Body of pancreas (tissue), 4 donors: ENCODE data around the gene TOB1. TPM values are rescaled to one million over a fixed set of nuclear protein-coding genes. Genes with fewer than 3 reads are reported as not detected.

Experiments used
- ATAC-seq: fragments of 150-250 bp; one replicate; pipeline ENCODE4 v1.9.1; 2016
- DNase-seq, 4 donors: peaks; one replicate each; pipeline ENCODE4 v3.0.0-alpha.2; 2019
- H3K27ac ChIP-seq, 4 donors: fragments of 200-600 bp; sonication (generic); 1 replicate in 3 of 4; 2 replicates in 1 of 4; pipeline versions ENCODE4 v1.5.1 to v1.6.1; 2016 to 2019; ENCODE audit warnings: mild to moderate bottlenecking in 1 of 4, mixed read lengths in 1 of 4, moderate library complexity in 1 of 4
- H3K27me3 ChIP-seq, 2 donors: fragments of 200-600 bp; sonication (generic); one replicate each; pipeline ENCODE4 v1.6.0; 2016; ENCODE audit warnings: mild to moderate bottlenecking in 1 of 2
- H3K36me3 ChIP-seq, 2 donors: fragments of 200-600 bp; sonication (generic); replicated peaks in 1 of 2; 2 replicates each; pipeline ENCODE4 v1.5.1; 2016; ENCODE audit warnings: low read depth in 2 of 2; ENCODE audit not compliant: insufficient read depth in 1 of 2
- H3K4me1 ChIP-seq: fragments of 200-600 bp; sonication (generic); one replicate; pipeline ENCODE4 v1.6.0; 2016
- H3K4me3 ChIP-seq, 2 donors: fragments of 200-600 bp; sonication (generic); 1 replicate in 1 of 2; 2 replicates in 1 of 2; pipeline ENCODE4 v1.5.1; 2016 to 2019
- H3K9me3 ChIP-seq, 3 donors: fragments of 200-600 bp; sonication (generic); 1 replicate in 2 of 3; 2 replicates in 1 of 3; pipeline ENCODE4 v1.5.1; 2016
- POLR2A ChIP-seq, 3 donors: fragments of 450-650 bp; IDR thresholded peaks; one replicate each; pipeline ENCODE4 v1.6.1; 2016; ENCODE audit warnings: antibody characterized with exemption in 3 of 3, mild to moderate bottlenecking in 2 of 3
- WGBS, 2 donors: methylation state at CpG; one replicate each; pipeline ENCODE4 v1.1.5; 2017; 5-methylcytosine and 5-hydroxymethylcytosine counted together
- intact Hi-C: fragments of 100-400 bp; cut with DNase I; formaldehyde crosslinking; loops from one replicate; pipeline ENCODE4 v1.15.1; 2023
- total RNA-seq, 2 donors: library from RNA; depleted of rRNA; stranded (reverse); fragments of >200 nt; gene quantifications; one replicate each; pipeline ENCODE4 v1.1.0, GENCODE V29; 2016
- TF ChIP-seq, protein P1 (sequence below), 7 experiments: fragments of 450-650 bp in 4 of 7; fragments of 200-600 bp in 3 of 7; sonication (generic) in 3 of 7; IDR thresholded peaks; one replicate each; pipeline ENCODE4 v1.5.1; 2016 to 2019; ENCODE audit warnings: antibody characterized with exemption in 7 of 7

TOB1 gene
- total RNA-seq, 2 donors from 2014 or later: 36.8 to 46.1 TPM

DNA sequence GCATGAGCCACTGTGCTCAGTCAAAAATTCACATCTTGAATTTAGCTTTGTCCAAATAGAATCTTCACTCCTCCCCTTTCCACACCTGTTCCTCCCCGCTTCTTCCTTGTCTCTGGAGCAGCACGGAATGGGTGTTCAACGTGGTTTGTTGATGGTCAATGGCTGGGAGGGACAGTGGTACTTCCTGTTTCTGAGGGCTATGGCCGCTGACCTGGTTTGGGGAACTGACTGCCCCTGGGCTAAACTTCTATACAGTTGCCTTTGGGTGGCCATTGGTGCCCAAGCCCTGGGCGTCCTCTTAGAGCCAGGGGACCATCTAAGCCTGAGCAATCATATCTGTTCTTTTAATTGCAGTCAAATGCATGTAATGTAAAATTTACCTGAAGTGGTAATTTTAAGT is 49.9 kb downstream of the TOB1 start:
- no peak overlapping the region for H3K27ac ChIP-seq
- H3K4me3 ChIP-seq: no peak overlapping the region
- WGBS, 2 donors: 86 to 92% methylated on average over 5 of the region's 5 CpGs
- ATAC-seq (no peak), DNase-seq (no peak)
- no peaks in the 10 kb centered on the region for H3K9me3 ChIP-seq
- TF ChIP-seq POLR2A (IDR thresholded peaks at IDR 0.05): no peak
- TF ChIP-seq, protein P1, sequence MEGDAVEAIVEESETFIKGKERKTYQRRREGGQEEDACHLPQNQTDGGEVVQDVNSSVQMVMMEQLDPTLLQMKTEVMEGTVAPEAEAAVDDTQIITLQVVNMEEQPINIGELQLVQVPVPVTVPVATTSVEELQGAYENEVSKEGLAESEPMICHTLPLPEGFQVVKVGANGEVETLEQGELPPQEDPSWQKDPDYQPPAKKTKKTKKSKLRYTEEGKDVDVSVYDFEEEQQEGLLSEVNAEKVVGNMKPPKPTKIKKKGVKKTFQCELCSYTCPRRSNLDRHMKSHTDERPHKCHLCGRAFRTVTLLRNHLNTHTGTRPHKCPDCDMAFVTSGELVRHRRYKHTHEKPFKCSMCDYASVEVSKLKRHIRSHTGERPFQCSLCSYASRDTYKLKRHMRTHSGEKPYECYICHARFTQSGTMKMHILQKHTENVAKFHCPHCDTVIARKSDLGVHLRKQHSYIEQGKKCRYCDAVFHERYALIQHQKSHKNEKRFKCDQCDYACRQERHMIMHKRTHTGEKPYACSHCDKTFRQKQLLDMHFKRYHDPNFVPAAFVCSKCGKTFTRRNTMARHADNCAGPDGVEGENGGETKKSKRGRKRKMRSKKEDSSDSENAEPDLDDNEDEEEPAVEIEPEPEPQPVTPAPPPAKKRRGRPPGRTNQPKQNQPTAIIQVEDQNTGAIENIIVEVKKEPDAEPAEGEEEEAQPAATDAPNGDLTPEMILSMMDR (IDR thresholded peaks at IDR 0.05): no peak
- H3K36me3 ChIP-seq: no peaks in the 10 kb centered on the region
- intact Hi-C loops: no loop called here
- H3K4me1 ChIP-seq: peaks cover 11% of the 10 kb centered on the region
- no peaks in the 10 kb centered on the region for H3K27me3 ChIP-seq

DNA sequence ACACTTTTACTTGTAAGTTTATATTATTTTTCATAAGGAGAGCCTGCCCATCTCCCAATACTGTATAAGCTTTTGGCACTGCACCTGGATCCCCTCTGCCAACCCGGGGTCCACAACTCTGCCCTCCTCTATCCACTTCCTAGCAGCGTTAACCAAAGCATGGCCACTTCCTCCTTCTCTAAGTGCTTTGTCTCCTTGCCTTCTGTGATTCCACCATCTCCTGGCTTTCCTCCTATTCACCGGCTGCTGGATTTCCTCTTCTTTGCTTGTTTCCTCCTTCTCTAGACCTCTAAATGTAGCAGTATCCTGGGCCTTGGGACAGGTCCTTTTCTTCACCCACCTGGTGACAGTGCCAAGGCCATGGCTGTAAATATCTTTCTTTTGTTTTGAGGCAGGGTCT is 50.8 kb downstream of the TOB1 start:
- no peak for TF ChIP-seq POLR2A (IDR thresholded peaks at IDR 0.05)
- TF ChIP-seq, protein P1 (IDR thresholded peaks at IDR 0.05): no peak
- no peak overlapping the region for H3K4me3 ChIP-seq
- no peak overlapping the region for H3K27ac ChIP-seq
- no peaks in the 10 kb centered on the region for H3K9me3 ChIP-seq
- no peak for DNase-seq
- no peaks in the 10 kb centered on the region for H3K36me3 ChIP-seq
- intact Hi-C loops: no loop called here
- H3K27me3 ChIP-seq: no peaks in the 10 kb centered on the region
- no peak for ATAC-seq
- 65 to 82% methylated on average over 3 of the region's 3 CpGs for WGBS, 2 donors
- H3K4me1 ChIP-seq: peaks cover 11% of the 10 kb centered on the region

DNA sequence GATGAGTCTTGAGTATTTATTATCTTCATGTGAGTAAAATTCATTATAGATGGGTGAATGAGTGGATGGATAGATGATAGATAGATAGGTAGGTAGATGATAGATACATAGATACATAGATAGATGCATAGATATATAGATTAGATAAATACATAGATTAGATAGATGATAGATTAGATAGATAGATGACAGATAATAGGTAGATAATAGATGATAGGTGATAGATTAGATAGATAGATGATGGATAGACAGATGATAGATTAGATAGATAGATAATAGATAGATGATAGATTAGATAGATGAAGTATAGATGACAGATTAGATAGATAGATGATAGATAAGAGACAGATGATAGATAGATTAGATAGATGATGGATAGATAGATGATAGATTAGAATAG is 52.6 kb downstream of the TOB1 start:
- Histone ChIP-seq H3K27me3 (no peaks in the 10 kb centered on the region), H3K9me3 (no peaks in the 10 kb centered on the region), H3K4me3 (no peak overlapping the region), H3K36me3 (no peaks in the 10 kb centered on the region), H3K4me1 (peaks cover 15% of the 10 kb centered on the region), H3K27ac (no peak overlapping the region)
- intact Hi-C loops: no loop called here
- DNase-seq (no peak), ATAC-seq (no peak)
- TF ChIP-seq, protein P1 (IDR thresholded peaks at IDR 0.05): no peak
- no peak for TF ChIP-seq POLR2A (IDR thresholded peaks at IDR 0.05)

Other genes with a start within 250 kb of the TOB1 start
- 100 to 1,000 TPM; 130 to 163 TPM for gene ABCC3, start 231.5 kb downstream of the TOB1 start, total RNA-seq
- gene ANKRD40, start 158.4 kb downstream of the TOB1 start, total RNA-seq: 10 to 100 TPM; 21.3 to 27.0 TPM
- 10 to 100 TPM; 71.2 to 85.6 TPM for gene LUC7L3, start 146.8 kb downstream of the TOB1 start, total RNA-seq
- gene ANKRD40CL, start 98.8 kb downstream of the TOB1 start, total RNA-seq: 1 to 10 TPM in 1 of 2 donors, not detected in 1; 1.6 TPM
- gene WFIKKN2, start 30.8 kb downstream of the TOB1 start, total RNA-seq: under 1 TPM; 0.26 to 0.66 TPM